Nephron progenitor cell (in vitro differentiated cells): Measurements from ENCODE around the gene TOMM22.
A peak's percentile ranks its signal among the peaks of the same experiment; 100 is the strongest.

Experiments
- DNase-seq: peaks from one replicate; pipeline ENCODE4 v3.0.0; 2021
- H3K27ac Mint-ChIP-seq: 2 replicates; pipeline ENCODE4 v1.8.0; 2021; ENCODE audit warnings: mild to moderate bottlenecking, moderate library complexity, mixed read lengths
- H3K27me3 Mint-ChIP-seq: 2 replicates; pipeline ENCODE4 v1.8.0; 2021; ENCODE audit warnings: mild to moderate bottlenecking, low read depth, mixed read lengths; ENCODE audit not compliant: poor library complexity
- H3K36me3 Mint-ChIP-seq: 2 replicates; pipeline ENCODE4 v1.8.0; 2021; ENCODE audit warnings: low read depth, mixed read lengths
- H3K4me1 Mint-ChIP-seq: 2 replicates; pipeline ENCODE4 v1.8.0; 2021; ENCODE audit warnings: mixed read lengths
- H3K4me3 Mint-ChIP-seq: 2 replicates; pipeline ENCODE4 v1.8.0; 2021; ENCODE audit warnings: mild to moderate bottlenecking, moderate library complexity, mixed read lengths
- H3K9me3 Mint-ChIP-seq: 2 replicates; pipeline ENCODE4 v1.8.0; 2021; ENCODE audit warnings: mild to moderate bottlenecking, moderate library complexity, mixed read lengths
- TF ChIP-seq, protein P1 (sequence below): fragments of 200-600 bp; sonication (generic); IDR thresholded peaks from 2 replicates; pipeline ENCODE4 v1.5.0; 2021; ENCODE audit warnings: antibody characterized with exemption

TOMM22 gene

DNA sequence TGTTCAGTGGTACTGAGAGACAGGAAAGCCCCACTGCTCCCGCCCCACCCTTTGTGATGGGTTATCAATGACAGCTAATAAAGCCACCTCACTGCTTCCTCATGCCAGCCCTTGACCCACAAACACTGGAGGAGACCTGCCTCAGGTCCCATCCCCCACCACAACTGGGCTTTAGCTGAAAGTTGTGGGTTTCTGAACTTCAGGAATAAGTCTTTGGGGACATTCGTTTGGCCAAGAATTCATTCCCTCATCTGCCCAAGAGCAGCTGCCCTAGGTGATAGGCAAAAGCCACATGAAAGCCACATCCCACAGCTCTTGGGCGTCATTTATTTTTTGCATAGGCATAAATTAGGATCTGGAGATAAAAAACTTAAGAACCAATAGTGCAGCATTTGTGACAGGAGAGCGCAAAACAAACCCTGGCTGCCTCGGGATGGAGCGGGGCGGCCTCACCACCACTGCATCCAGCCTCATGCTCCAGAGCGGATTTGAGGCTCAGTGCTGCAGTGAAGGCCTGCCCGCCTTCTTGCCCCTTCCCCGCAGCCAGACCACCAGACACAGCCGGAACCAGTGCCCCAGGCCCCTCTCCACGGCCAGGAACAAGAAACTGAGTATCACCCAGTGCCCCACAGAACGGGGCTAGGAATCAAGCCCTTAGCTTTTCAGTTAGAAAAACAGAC is 52.8 kb downstream of the TOMM22 start:
- Mint-ChIP-seq H3K27ac (peak overlapping the region; percentile 81), H3K4me1 (peaks cover 10% of the 10 kb centered on the region), H3K27me3 (no peaks in the 10 kb centered on the region), H3K36me3 (peaks cover 33% of the 10 kb centered on the region), H3K9me3 (no peaks in the 10 kb centered on the region), H3K4me3 (no peak overlapping the region)
- no peak for DNase-seq
- TF ChIP-seq, protein P1, sequence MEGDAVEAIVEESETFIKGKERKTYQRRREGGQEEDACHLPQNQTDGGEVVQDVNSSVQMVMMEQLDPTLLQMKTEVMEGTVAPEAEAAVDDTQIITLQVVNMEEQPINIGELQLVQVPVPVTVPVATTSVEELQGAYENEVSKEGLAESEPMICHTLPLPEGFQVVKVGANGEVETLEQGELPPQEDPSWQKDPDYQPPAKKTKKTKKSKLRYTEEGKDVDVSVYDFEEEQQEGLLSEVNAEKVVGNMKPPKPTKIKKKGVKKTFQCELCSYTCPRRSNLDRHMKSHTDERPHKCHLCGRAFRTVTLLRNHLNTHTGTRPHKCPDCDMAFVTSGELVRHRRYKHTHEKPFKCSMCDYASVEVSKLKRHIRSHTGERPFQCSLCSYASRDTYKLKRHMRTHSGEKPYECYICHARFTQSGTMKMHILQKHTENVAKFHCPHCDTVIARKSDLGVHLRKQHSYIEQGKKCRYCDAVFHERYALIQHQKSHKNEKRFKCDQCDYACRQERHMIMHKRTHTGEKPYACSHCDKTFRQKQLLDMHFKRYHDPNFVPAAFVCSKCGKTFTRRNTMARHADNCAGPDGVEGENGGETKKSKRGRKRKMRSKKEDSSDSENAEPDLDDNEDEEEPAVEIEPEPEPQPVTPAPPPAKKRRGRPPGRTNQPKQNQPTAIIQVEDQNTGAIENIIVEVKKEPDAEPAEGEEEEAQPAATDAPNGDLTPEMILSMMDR: no peak
